GM12878 (cell line): Measurements from ENCODE around the gene MYLK3.
A peak's percentile ranks its signal among the peaks of the same experiment; 100 is the strongest.

Experiments used
- ASH2L ChIP-seq: fragments of 300-600, 200-600 bp; sonication (generic); IDR thresholded peaks from 2 replicates; pipeline ENCODE4 v1.6.1; 2017; ENCODE audit warnings: low read depth, mild to moderate bottlenecking, borderline replicate concordance
- ATF3 ChIP-seq: IDR thresholded peaks from 2 replicates; pipeline ENCODE4 v1.6.1; 2011; ENCODE audit warnings: low read depth, mild to moderate bottlenecking, low read length, moderate library complexity, borderline replicate concordance; ENCODE audit errors: extremely low read depth
- CTCF ChIP-seq, 3 experiments: IDR thresholded peaks in 2 of 3; conservative IDR thresholded peaks in 1 of 3; 2 replicates each; pipeline ENCODE4 v1.5.1; 2011; ENCODE audit warnings: low read depth in 3 of 3, low read length in 3 of 3, mild to moderate bottlenecking in 3 of 3, control low read depth in 2 of 3, moderate library complexity in 2 of 3, inconsistent platforms in 1 of 3, mixed read lengths in 1 of 3; ENCODE audit not compliant: control insufficient read depth in 2 of 3, insufficient read depth in 1 of 3; ENCODE audit errors: extremely low read depth in 1 of 3
- DPF2 ChIP-seq: fragments of 450-650 bp; IDR thresholded peaks from 2 replicates; pipeline ENCODE4 v1.6.1; 2017; ENCODE audit warnings: mild to moderate bottlenecking
- EP300 ChIP-seq, 2 experiments: fragments of 150-350 bp in 1 of 2; IDR thresholded peaks; 2 replicates each; pipeline ENCODE4 v1.6.1; 2011 to 2012; ENCODE audit warnings: low read depth in 2 of 2, low read length in 2 of 2, borderline replicate concordance in 1 of 2, improper control_type of control experiment in 1 of 2, inconsistent platforms in 1 of 2; ENCODE audit not compliant: control insufficient read depth in 1 of 2
- EZH2 ChIP-seq: IDR thresholded peaks from 2 replicates; pipeline ENCODE4 v1.6.1; 2012; ENCODE audit warnings: low read depth, mild to moderate bottlenecking, control low read depth, inconsistent platforms, low read length, borderline replicate concordance; ENCODE audit not compliant: control insufficient read depth
- MYB ChIP-seq: fragments of 150-350 bp; IDR thresholded peaks from 2 replicates; pipeline ENCODE4 v1.6.1; 2014; ENCODE audit warnings: mild to moderate bottlenecking, low read depth, low read length, borderline replicate concordance
- NKRF ChIP-seq: fragments of 450-650 bp; conservative IDR thresholded peaks from 2 replicates; pipeline ENCODE4 v1.6.1; 2017; ENCODE audit warnings: mild to moderate bottlenecking, moderate library complexity
- PBX3 ChIP-seq: IDR thresholded peaks from 2 replicates; pipeline ENCODE4 v1.6.1; 2011; ENCODE audit warnings: mild to moderate bottlenecking, low read depth, low read length, moderate library complexity; ENCODE audit not compliant: insufficient replicate concordance
- RELA ChIP-seq: fragments of 450-650 bp; IDR thresholded peaks from 2 replicates; pipeline ENCODE4 v1.8.0; 2014; ENCODE audit warnings: borderline replicate concordance; ENCODE audit not compliant: partially characterized antibody
- YY1 ChIP-seq: IDR thresholded peaks from 2 replicates; pipeline ENCODE4 v1.6.1; 2011; ENCODE audit warnings: low read depth, mild to moderate bottlenecking, low read length
- ZBTB33 ChIP-seq: fragments of 450-650 bp; IDR thresholded peaks from 2 replicates; pipeline ENCODE4 v1.6.1; 2017; ENCODE audit warnings: mild to moderate bottlenecking

GRCh38 chr16:46658925-46659324, 89.2 kb downstream of the MYLK3 start:
- TF ChIP-seq ATF3 (no peak), ASH2L (no peak), MYB (no peak), NKRF (no peak), CTCF (IDR thresholded peaks at IDR 0.05 in 2 of 3, conservative IDR thresholded peaks at IDR 0.05 in 1 of 3; ENCODE audit: control insufficient read depth in 2 of 3, extremely low read depth in 1 of 3, insufficient read depth in 1 of 3, low read depth in 3 of 3, low read length in 3 of 3) (peak in 1 of 3 experiments; percentile 18; a peak in 2 of 6 replicates), PBX3 (no peak), EP300 (IDR thresholded peaks at IDR 0.05; ENCODE audit: borderline replicate concordance in 1 of 2, control insufficient read depth in 1 of 2, low read depth in 2 of 2, low read length in 2 of 2) (no peak), EZH2 (no peak), ZBTB33 (no peak), RELA (no peak), DPF2 (0 out of 2 replicates have a peak, but pooled peaks have one; percentile 31), YY1 (peak; percentile 60)
